ENCODE data around the gene DYNLT3.

Gene DYNLT3

DNA sequence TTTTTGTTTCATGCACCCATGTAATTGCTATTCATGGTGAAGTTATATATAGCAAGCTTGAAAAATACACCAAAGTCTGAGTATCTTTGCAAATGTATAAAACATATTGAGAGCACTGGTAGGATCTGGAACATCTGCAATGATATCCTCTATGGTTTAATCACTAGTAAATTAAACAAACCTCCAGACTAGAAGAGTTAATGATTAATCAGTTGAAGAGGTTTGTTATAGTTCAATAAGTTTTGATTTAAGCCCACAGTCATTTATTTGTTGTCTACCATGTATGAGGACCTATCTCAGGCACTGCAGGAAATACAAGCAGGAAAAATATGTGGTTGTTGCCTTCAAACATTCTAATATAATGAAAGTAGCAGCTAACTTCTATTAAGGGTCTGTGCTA lies 51.1 kb downstream of the DYNLT3 start:
- no peak for FAIRE-seq
- DNase-seq (ENCODE audit: insufficient read length, low spot score): no peak

Measured in HTR-8/SVneo (cell line).